ENCODE data around the gene BCL11B.
A peak's percentile ranks its signal among the peaks of the same experiment; 100 is the strongest.

BCL11B gene

GRCh38 chr14:99267381-99267780, 4.6 kb downstream of the BCL11B start:
- no peak for DNase-seq

- peak; percentile 93 for DNase-seq
Measured at GRCh38 chr14:99266181-99267178, 5.5 kb downstream of the BCL11B start.

- DNase-seq: no peak
Measured at GRCh38 chr14:99265571-99265970, 6.4 kb downstream of the BCL11B start.

GRCh38 chr14:99264691-99265450, 7.1 kb downstream of the BCL11B start:
- DNase-seq: no peak

- no peak for DNase-seq
Measured at GRCh38 chr14:99263564-99264330, 8.2 kb downstream of the BCL11B start.

GRCh38 chr14:99262977-99263448, 9.0 kb downstream of the BCL11B start:
- DNase-seq: no peak

GRCh38 chr14:99261912-99262787, 9.8 kb downstream of the BCL11B start:
- peak; percentile 81 for DNase-seq

GRCh38 chr14:99260587-99261551, 11.1 kb downstream of the BCL11B start:
- peak; percentile 57 for DNase-seq

GRCh38 chr14:99260116-99260515, 11.9 kb downstream of the BCL11B start:
- no peak for DNase-seq

GRCh38 chr14:99258876-99259726, 12.9 kb downstream of the BCL11B start:
- no peak for DNase-seq

- no peak for DNase-seq
Measured at GRCh38 chr14:99258341-99258861, 13.6 kb downstream of the BCL11B start.

GRCh38 chr14:99257673-99258221, 14.2 kb downstream of the BCL11B start:
- no peak for DNase-seq

- DNase-seq: no peak
Measured at GRCh38 chr14:99257122-99257672, 14.8 kb downstream of the BCL11B start.

- DNase-seq: no peak
Measured at GRCh38 chr14:99256483-99256874, 15.5 kb downstream of the BCL11B start.

GRCh38 chr14:99255621-99256482, 16.1 kb downstream of the BCL11B start:
- DNase-seq: no peak

GRCh38 chr14:99254328-99255009, 17.5 kb downstream of the BCL11B start:
- no peak for DNase-seq

GRCh38 chr14:99253890-99254289, 18.1 kb downstream of the BCL11B start:
- DNase-seq: no peak
